GM19099 (cell line): Measurements from ENCODE around the gene TNFRSF1B.

ENCODE experiments used
- POLR2A ChIP-seq: IDR thresholded peaks from 3 replicates; pipeline ENCODE4 v1.6.1; 2011; ENCODE audit warnings: low read depth; ENCODE audit not compliant: insufficient read length; ENCODE audit errors: extremely low read depth

The TNFRSF1B gene

DNA sequence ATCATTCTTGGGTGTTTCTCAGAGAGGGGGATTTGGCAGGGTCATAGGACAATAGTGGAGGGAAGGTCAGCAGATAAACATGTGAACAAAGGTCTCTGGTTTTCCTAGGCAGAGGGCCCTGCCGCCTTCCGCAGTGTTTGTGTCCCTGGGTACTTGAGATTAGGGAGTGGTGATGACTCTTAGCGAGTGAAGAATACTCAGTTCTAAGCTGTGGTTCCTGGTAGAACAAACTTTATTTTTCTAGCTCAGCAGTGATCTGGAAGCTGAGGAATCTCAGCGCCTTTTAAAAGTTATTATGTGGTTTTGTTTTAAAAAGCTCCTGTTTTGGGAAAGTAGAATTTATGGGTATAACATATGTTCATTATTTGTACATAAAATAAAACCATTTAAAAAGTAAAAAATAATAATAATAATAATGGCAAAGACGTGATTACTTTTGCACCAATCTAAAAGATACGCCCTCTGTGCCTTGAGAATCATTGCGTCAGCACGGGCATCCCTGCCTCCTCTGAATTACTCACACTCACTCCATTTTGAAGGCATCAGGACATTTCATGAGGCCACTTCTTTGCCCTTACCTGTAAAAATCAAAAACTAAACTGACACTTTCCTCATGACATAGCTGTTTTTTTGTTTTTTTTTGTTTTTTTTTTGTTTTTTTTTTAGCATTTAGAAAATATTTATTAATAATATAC, 29.7 kb upstream of the TNFRSF1B start:
- no peak for TF ChIP-seq POLR2A

DNA sequence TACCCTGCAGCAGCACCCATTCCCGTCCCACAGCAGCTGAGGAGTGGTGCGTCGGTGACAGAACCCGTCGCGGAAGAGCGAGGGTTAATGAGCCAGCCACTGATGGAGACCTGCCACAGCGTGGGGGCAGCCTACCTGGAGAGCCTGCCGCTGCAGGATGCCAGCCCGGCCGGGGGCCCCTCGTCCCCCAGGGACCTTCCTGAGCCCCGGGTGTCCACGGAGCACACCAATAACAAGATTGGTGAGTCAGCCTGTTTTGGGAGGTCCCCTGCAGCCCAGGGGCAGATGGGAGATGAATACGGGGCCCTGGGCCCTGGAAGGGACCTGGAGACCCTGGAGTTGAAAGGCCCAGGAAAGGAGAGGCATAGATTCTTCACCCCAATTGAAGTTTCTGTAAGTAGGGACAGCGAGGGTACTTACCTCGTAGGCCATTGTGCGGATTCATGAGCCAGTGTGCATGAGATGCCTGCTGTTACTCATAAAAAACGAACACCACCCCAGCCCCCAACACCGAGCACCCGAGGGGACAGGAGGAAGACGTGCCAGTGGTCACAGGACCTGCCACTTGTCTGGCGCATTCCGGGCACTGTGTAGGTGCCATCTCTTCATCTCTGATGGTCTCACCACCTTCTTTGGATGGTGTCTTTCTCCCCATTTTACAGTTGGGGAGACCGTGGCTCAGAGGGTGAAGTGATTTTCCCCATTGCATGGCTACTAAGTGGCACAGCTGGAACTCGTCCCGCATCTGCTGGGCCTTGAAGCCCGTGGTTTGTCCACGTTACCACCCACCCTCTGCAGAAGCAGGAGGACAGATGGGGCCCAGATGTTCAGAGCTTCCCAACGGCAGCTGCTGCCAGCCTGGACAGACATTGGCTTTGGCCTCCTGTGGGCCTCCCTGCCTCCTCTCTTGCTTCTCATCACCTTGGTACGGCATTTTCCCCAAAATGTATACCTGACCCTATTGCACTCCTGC, 28.3 kb upstream of the TNFRSF1B start:
- TF ChIP-seq POLR2A = no peak

DNA sequence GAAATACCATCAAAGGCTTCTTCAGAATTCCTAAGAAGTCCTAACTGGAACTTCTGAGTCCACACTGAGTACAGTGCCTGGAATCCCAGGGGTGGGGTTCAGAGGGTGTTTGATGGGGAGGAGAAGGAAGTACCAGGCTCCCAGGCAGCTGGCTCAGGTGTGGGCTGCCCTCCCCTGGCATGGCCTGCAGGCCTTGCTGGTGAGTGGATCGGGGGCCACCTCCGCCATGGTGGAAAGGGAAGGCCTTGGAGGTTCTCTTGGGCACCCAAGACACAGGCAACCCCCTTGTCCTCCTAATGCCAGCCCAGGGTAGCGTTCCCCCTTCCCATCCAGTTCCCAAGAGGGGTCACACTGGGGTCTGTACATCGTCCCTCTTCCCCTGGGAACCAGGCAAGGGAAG, 26.8 kb upstream of the TNFRSF1B start:
- TF ChIP-seq POLR2A = no peak

DNA sequence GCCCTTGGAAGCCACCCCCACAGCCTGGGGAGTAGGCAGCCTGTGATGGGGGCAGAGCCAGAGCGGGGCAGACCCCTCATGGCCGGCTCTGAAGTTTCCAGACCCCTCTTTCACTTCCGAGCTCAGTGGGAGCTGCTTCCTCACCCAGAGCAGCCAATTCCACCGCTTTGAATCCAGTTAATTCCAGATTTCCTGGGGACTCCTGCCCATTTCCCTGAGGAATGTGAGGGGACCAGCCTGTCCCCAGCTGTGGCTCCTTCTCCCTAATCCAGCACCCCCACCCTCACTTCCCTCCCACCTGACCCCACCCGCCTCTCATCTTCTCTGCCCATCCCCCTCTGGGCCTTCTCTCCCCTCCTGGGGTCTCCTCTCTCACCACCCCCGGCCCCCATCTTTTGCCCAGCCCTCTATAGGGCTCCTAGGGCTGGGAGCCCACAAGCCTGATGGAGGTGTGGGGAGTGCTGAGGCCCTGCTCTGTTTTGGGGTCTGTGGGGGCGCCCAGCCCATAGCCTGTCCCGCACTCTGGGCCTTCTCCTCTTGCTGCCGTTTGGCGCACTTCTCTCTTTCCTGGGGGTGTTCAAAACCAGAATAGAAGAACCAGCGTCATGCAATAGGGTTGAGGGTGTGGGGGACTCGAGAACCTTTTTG, 26.2 kb upstream of the TNFRSF1B start:
- no peak for TF ChIP-seq POLR2A

DNA sequence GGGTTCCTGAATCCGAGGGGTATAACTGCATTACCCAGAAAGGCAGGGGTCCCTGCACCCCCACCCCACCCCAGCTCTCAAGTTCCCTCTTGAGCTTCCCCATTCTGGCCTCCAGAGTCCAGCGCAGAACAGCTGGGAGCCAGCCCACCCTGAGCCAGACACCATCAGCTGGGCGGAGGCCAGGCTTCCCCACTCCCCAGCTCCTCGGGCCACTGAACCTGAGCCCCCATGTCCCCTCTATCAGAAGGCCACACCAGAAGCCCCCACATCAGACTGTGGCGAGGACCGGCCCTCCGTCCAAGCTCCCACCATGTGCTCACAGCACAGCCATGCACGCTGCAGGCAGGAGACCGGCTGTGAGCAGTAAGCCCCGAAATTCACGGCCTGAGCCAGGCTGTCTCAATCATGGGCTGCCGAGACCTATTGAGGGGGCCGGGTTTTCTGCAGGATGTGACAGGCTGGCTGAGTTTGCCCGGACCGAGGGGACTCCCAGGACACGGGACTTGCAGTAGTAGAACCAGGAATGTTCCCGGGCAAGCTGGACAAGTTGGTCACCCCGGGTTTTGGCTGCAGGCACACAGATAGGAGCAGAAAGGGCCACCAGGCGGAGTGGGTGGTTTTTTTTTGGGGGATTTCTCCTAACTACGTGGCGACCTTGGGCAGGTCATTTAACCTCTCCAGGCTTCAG, 25.5 kb upstream of the TNFRSF1B start:
- no peak for TF ChIP-seq POLR2A

DNA sequence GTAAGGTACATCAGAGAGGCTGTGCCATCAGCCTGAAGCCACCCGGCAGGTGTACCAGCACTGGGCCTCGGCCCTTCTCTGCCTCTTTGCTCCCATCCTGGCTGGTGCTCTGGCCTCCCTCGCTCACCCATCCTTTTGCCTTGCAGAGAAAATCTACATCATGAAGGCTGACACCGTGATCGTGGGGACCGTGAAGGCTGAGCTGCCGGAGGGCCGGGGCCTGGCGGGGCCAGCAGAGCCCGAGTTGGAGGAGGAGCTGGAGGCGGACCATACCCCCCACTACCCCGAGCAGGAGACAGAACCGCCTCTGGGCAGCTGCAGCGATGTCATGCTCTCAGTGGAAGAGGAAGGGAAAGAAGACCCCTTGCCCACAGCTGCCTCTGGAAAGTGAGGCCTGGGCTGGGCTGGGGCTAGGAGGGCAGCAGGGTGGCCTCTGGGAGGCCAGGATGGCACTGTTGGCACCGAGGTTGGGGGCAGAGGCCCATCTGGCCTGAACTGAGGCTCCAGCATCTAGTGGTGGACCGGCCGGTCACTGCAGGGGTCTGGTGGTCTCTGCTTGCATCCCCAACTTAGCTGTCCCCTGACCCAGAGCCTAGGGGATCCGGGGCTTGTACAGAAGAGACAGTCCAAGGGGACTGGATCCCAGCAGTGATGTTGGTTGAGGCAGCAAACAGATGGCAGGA, 24.5 kb upstream of the TNFRSF1B start:
- TF ChIP-seq POLR2A = peak; percentile 24

DNA sequence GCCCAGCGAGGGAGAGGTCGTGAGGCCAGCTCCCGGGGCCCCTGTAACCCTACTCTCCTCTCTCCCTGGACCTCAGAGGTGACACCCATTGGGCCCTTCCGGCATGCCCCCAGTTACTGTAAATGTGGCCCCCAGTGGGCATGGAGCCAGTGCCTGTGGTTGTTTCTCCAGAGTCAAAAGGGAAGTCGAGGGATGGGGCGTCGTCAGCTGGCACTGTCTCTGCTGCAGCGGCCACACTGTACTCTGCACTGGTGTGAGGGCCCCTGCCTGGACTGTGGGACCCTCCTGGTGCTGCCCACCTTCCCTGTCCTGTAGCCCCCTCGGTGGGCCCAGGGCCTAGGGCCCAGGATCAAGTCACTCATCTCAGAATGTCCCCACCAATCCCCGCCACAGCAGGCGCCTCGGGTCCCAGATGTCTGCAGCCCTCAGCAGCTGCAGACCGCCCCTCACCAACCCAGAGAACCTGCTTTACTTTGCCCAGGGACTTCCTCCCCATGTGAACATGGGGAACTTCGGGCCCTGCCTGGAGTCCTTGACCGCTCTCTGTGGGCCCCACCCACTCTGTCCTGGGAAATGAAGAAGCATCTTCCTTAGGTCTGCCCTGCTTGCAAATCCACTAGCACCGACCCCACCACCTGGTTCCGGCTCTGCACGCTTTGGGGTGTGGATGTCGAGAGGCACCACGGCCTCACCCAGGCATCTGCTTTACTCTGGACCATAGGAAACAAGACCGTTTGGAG, 23.7 kb upstream of the TNFRSF1B start:
- TF ChIP-seq POLR2A = no peak

DNA sequence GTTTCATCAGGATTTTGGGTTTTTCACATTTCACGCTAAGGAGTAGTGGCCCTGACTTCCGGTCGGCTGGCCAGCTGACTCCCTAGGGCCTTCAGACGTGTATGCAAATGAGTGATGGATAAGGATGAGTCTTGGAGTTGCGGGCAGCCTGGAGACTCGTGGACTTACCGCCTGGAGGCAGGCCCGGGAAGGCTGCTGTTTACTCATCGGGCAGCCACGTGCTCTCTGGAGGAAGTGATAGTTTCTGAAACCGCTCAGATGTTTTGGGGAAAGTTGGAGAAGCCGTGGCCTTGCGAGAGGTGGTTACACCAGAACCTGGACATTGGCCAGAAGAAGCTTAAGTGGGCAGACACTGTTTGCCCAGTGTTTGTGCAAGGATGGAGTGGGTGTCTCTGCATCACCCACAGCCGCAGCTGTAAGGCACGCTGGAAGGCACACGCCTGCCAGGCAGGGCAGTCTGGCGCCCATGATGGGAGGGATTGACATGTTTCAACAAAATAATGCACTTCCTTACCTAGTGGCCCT, 23.1 kb upstream of the TNFRSF1B start:
- peak; percentile 27 for TF ChIP-seq POLR2A

DNA sequence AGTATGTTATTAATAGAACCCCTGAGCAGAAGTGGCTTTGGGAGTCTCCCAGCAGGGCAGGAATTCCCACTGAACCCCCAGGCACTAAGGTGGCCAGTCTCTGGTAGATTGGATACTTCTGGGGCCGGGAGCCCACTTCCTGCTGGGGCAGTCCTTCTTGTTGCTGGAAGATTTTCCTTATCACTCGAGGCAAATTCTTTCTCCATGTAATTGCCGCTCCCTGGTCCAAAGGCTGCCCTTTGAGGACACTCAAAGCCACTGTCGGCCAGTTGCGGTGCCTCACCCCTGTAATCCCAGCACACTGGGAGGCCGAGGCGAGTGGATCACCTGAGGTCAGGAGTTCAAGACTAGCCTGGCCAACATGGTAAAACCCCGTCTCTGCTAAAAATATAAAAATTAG, 22.6 kb upstream of the TNFRSF1B start:
- no peak for TF ChIP-seq POLR2A

DNA sequence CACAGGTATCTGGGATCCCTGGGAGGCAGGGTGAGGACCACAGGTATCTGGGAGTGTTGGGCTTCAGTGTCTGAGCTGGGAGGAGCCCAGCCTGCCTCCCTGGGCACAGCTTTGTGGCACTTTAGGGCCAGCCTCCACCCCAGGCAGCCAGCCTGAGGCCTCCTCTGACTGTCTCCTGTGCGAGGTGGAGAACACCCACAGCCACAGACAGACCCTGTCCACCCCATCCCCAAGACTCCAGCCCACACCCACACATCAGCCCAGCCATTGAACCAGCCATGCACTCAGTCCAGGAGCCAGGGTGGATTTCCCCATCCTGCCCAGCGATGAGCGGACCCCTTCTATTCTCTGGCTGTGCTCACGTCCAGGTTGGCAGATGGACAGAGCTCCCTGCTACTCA, 21.8 kb upstream of the TNFRSF1B start:
- TF ChIP-seq POLR2A = no peak

DNA sequence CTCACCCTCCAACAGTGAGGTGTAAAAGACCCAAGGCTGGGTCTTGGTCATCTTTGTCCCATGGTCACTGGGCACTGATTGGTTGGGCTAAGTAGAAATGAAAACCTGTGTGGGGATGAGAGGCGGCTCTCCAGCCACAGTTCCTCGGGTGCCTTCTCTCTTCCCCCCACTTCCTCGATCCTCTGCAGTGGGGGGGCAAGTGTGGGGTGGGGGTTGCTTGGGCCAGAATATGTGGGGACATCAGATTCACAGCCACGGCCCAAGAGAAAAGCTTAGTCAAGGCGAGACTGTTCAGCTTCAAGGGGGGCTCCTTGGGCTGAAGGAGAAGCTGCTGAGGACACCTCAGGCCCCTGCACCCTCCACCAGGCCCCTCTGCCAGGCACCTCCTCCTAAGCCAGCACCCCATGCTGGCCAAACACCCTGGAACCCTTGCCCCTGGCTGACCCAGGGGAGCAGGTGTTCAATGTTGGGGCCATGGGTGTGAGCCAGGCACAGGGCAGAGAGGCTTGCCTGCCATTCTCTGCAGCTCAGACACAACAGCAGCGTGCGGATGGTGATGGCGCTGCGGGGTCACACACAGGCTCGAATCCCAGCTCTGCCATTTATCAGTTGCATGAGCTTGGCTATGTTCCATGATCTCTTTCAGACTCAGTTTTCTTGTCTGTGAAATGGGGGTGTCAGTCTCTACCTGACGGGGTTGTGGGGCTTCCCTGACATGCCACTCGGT, 21.0 kb upstream of the TNFRSF1B start:
- TF ChIP-seq POLR2A = no peak

DNA sequence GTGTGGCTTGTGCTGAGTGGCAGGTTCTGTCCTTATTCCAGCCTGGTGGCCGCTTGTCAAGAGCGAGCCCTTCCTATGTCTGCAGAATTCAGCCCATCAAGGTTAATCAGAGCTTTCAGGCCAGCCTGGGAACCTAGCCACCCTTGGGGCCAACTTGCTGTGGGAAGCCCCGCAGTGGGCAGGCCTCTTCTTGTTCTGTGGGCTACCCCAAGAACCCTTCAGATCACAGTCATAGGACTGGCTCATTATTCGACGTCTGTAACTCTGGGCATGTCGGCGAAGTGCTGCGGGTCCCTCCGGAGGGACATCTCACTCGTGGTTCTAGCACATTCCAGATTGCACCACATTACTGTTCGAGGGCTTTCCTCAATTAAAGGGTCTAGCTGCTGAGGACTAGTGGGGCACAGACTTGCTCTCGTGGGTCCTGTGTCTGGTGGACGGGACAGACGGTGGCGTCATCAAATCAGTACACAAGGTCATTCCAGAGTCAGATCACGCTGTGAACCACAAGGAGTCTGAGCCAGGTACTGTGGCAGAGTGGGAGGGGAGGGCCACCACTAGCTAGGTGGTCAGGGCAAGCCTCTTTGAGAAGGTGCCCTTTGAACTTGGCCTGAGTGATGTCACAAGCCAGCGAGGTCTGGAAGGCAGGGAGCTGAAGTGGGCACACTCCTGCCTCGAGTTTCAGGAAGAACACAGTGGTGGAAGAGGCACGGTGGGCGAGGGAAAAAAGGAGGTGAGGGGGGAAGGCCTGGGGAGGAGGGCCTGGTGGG, 20.3 kb upstream of the TNFRSF1B start:
- no peak for TF ChIP-seq POLR2A
